Esophagus (tissue), 2 donors: ENCODE data around the gene SMIM31. TPM values are rescaled to one million over a fixed set of nuclear protein-coding genes. Genes with fewer than 3 reads are reported as not detected.

Experiments
- H3K27ac ChIP-seq, 2 donors: one replicate each; pipeline ENCODE4 v1.5.1; 2013; ENCODE audit warnings: low read depth in 2 of 2, mild to moderate bottlenecking in 2 of 2, inconsistent platforms in 1 of 2, low read length in 1 of 2, moderate library complexity in 1 of 2
- H3K27me3 ChIP-seq, 2 donors: one replicate each; pipeline ENCODE4 v1.6.1; 2013; ENCODE audit warnings: low read length in 2 of 2, control low read depth in 1 of 2, mild to moderate bottlenecking in 1 of 2; ENCODE audit not compliant: insufficient read depth in 2 of 2, control insufficient read depth in 1 of 2
- H3K36me3 ChIP-seq, 2 donors: one replicate each; pipeline ENCODE4 v1.6.1; 2013; ENCODE audit warnings: low read length in 1 of 2; ENCODE audit not compliant: control insufficient read depth in 2 of 2, insufficient read depth in 2 of 2
- H3K4me1 ChIP-seq, 2 donors: one replicate each; pipeline ENCODE4 v1.6.1; 2013; ENCODE audit warnings: low read length in 1 of 2; ENCODE audit not compliant: control insufficient read depth in 2 of 2, insufficient read depth in 2 of 2
- H3K4me3 ChIP-seq, 2 donors: one replicate each; pipeline ENCODE4 v1.5.1; 2013; ENCODE audit warnings: low read length in 2 of 2, mild to moderate bottlenecking in 2 of 2, low read depth in 1 of 2, moderate library complexity in 1 of 2
- H3K9me3 ChIP-seq, 2 donors: one replicate each; pipeline ENCODE4 v1.6.1; 2013; ENCODE audit warnings: mild to moderate bottlenecking in 2 of 2, low read depth in 1 of 2, low read length in 1 of 2, moderate library complexity in 1 of 2; ENCODE audit not compliant: control insufficient read depth in 2 of 2, insufficient read depth in 1 of 2
- WGBS, 2 donors: extraction: QIAGEN DNeasy Blood & Tissue Kit; methylation state at CpG; one replicate each; pipeline ENCODE4 v1.1.7; 2013; 5-methylcytosine and 5-hydroxymethylcytosine counted together
- polyA plus RNA-seq, 2 donors: library from polyadenylated mRNA; stranded (reverse); fragments of 200-250 nt; gene quantifications; one replicate each; pipeline ENCODE4 v1.2.3, GENCODE V29; 2013
- donor health status: healthy with polysubstance abuse.
- donor health status: Bipolar disorder and iron deficiency.

The SMIM31 gene
- polyA plus RNA-seq, 2 donors, result not detected

DNA sequence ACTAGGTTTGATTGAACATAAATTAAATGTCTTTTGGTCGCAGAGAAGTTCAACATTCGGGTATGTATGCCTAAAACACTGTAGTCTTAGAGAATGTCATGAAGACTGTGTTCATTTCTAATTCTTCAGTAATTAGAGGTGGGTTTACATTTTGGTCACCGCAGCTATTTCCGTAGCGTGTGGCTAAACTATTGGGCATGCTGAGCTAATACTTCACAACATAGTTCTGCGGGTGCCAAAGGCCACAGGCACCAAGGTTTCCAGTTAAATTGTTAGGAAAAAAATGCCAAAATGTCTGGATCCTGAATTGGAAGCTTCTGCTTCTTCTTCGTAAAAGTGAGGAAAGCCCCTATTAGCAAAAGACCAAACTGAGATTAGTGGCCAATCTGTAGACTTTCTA is 25.1 kb downstream of the SMIM31 start:
- no peaks in the 10 kb centered on the region for H3K36me3 ChIP-seq
- no peaks in the 10 kb centered on the region for H3K4me1 ChIP-seq
- H3K4me3 ChIP-seq, result no peak overlapping the region
- H3K9me3 ChIP-seq, result no peaks in the 10 kb centered on the region
- H3K27ac ChIP-seq, result no peak overlapping the region
- no peaks in the 10 kb centered on the region for H3K27me3 ChIP-seq
- WGBS, 2 donors, result 90 to 92% methylated on average over 7 of the region's 7 CpGs

DNA sequence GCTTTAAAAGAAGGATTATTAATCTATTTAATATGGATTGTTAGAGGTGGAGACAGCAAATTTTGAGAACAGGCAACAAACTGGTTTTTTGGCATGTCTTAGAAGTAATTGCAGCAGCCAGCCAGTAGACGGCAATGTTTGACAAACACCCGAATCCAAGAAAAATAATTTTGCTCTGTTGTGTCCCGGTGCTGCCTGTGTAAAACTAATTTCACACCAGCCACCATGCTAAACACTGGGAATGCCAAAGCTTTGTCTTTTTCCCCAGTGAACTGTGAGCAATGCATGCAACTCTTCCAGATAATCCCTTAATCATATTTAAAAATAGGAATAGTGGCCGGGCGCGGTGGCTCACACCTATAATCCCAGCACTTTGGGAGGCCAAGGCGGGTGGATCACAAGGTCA is 25.9 kb downstream of the SMIM31 start:
- WGBS, 2 donors, result 52 to 53% methylated on average over 7 of the region's 7 CpGs
- H3K27me3 ChIP-seq, result no peaks in the 10 kb centered on the region
- H3K9me3 ChIP-seq, result no peaks in the 10 kb centered on the region
- H3K27ac ChIP-seq, result no peak overlapping the region
- no peaks in the 10 kb centered on the region for H3K36me3 ChIP-seq
- H3K4me3 ChIP-seq, result no peak overlapping the region
- H3K4me1 ChIP-seq, result no peaks in the 10 kb centered on the region

DNA sequence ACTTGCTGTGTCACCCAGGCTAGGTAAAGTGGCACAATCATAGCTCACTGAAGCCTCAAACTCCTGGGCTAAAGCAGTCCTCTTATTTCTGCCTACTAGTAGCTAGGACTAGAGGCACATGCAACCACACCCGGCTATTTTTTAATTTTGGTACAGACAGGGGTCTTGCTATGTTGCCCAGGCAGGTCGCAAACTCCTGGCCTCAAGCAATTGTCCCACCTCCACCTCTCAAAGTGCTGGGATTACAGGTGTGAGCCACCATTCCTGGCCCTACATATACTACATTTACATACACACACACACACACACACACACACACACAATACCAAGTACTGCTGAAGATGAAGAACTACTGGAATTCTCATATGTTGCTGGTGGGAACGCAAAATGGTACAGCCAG is 26.9 kb downstream of the SMIM31 start:
- no peak overlapping the region for H3K27ac ChIP-seq
- WGBS, 2 donors, result 92 to 94% methylated on average over 3 of the region's 3 CpGs
- no peaks in the 10 kb centered on the region for H3K36me3 ChIP-seq
- H3K4me1 ChIP-seq, result no peaks in the 10 kb centered on the region
- no peak overlapping the region for H3K4me3 ChIP-seq
- H3K27me3 ChIP-seq, result no peaks in the 10 kb centered on the region
- no peaks in the 10 kb centered on the region for H3K9me3 ChIP-seq

DNA sequence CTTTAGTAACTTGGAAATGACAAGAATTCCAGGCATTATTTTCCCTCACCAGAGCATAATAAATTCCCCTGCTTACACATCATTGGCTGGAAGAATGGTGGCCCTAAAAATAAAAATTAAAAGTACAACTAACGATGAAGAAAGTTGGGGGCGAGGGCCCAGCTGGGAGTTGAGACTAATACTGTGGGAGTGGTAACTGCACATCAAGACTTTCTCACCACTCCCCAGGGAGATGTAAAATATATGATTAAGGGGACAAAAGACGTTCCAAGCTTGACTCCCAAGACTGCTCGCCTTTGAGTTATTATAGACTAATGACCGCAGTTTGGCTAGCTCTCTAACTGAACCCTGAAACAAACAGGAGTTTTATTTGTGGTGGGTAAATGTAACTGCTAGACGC is 30.0 kb downstream of the SMIM31 start:
- H3K27ac ChIP-seq, result no peak overlapping the region
- H3K27me3 ChIP-seq, result no peaks in the 10 kb centered on the region
- 72 to 77% methylated on average over 6 of the region's 6 CpGs for WGBS, 2 donors
- no peaks in the 10 kb centered on the region for H3K36me3 ChIP-seq
- H3K4me3 ChIP-seq, result no peak overlapping the region
- H3K9me3 ChIP-seq, result no peaks in the 10 kb centered on the region
- H3K4me1 ChIP-seq, result no peaks in the 10 kb centered on the region

DNA sequence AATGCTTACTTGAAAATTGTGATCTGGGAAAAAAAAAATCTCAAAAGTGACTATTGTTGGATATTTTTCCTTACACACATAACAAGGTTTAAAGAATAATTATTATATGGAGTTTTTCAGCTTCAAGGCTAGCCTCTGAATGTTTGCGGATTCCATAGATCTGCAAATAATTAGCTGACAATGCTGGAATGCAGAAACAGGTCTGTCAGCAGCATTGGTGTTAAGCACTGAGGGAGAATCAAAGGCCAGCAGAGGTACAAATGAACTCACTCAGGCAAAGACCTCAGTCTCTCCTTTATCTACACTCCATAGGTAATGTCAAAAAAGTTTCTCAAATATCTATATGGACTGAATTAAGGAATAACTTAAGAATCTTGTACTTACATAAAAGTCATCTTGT is 35.1 kb downstream of the SMIM31 start:
- H3K27me3 ChIP-seq, result no peaks in the 10 kb centered on the region

DNA sequence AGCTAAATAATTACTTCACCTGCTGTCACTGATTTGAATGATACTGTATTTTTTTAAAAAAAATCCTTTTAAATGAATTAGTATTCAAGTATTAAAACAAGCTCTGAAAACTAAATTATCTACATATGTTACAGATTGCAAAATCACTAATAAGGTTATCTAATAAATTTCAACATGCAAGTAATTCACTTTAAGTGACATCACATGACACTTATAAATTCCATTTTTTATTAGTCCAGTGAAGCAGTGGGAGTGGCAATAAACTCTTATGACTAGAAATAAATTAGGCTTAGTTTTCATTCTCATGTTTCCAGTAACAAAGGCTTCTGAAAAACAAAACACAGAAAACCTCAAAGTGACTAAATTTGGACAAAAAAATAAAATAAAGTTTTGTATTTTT is 36.3 kb downstream of the SMIM31 start:
- Histone ChIP-seq H3K27ac (no peak overlapping the region), H3K4me3 (no peak overlapping the region), H3K36me3 (no peaks in the 10 kb centered on the region), H3K27me3 (no peaks in the 10 kb centered on the region), H3K4me1 (no peaks in the 10 kb centered on the region), H3K9me3 (no peaks in the 10 kb centered on the region)

More for the DNA sequence above, 35.1 kb downstream of the SMIM31 start:
- WGBS, 2 donors, result 89 to 92% methylated on average over 1 of the region's 1 CpG
- Histone ChIP-seq H3K9me3 (no peaks in the 10 kb centered on the region), H3K4me1 (no peaks in the 10 kb centered on the region), H3K4me3 (no peak overlapping the region), H3K27ac (no peak overlapping the region), H3K36me3 (no peaks in the 10 kb centered on the region)

DNA sequence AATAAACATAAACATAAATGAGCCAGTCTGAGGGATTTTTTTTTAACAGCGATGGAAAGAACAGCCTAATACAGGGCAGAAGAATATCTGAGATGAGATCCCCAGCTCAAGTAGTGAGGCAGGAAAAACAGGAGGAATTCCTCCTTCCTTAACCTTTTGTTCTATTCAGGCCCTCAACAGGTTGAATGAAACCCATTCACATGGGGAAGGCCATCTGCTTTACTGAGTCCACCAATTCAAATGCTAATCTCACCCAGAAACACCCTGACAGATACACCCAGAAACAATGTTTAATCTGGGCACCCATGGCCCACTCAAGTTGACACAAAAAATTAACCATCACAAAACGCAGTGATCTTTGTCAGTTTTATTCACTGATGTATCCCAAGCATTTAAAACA is 45.5 kb downstream of the SMIM31 start:
- Histone ChIP-seq H3K27ac (no peak overlapping the region), H3K4me3 (no peak overlapping the region), H3K9me3 (no peaks in the 10 kb centered on the region), H3K36me3 (no peaks in the 10 kb centered on the region), H3K4me1 (no peaks in the 10 kb centered on the region), H3K27me3 (no peaks in the 10 kb centered on the region)
- 60 to 65% methylated on average over 2 of the region's 2 CpGs for WGBS, 2 donors

DNA sequence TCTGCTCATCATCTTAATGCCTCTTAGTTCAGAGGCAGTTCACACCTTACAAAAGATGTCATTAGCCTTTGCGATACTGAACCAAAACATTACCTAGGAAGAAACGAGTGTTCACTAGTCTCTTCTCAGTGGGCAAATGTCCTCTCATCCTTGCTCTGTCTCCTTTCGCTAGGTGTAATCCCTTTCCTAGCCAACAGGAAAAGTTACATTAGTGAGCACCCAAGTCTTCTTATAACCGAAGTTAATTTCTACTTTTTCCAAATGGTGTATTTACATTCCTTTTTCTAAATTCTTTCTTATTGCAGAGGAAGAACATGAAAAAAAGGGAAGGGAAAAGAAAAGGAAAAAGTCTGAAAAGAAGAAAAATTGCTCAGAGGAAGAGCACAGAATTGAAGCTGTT is 46.9 kb downstream of the SMIM31 start:
- Histone ChIP-seq H3K4me3 (no peak overlapping the region), H3K4me1 (no peaks in the 10 kb centered on the region)

DNA sequence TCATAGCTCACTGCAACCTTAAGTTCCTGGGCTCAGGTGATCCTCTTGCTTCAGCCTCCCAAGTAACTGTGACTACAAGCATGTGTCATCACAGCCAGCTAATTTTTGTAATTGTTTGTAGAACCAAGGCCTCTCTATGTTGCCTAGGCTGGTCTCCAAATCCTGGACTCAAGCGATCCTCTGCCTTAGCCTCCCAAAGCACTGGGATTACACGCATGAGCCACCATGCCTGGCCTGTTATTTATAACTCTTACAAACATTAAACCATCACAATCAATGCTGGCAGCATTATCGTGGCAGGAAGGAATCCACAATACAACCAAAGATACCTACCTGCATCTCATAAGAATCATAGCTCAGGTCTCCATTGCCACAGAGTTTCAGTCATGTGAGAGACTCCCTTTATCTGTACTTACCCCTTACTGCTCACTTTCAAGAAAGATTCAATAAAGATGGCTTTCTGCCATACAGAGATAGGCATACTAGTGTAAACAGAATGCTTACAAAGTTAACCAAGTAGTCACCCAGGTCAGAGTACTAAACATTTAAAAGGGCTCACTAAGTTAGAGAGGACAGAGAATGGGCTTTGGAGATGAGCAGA is 48.5 kb downstream of the SMIM31 start:
- H3K27ac ChIP-seq, result no peak overlapping the region
- H3K27me3 ChIP-seq, result no peaks in the 10 kb centered on the region
- H3K4me1 ChIP-seq, result no peaks in the 10 kb centered on the region
- H3K36me3 ChIP-seq, result no peaks in the 10 kb centered on the region
- WGBS, 2 donors, result 58 to 67% methylated on average over 3 of the region's 3 CpGs
- H3K9me3 ChIP-seq, result no peaks in the 10 kb centered on the region
- no peak overlapping the region for H3K4me3 ChIP-seq

More for the DNA sequence above, 46.9 kb downstream of the SMIM31 start:
- no peaks in the 10 kb centered on the region for H3K36me3 ChIP-seq
- no peak overlapping the region for H3K27ac ChIP-seq
- no peaks in the 10 kb centered on the region for H3K27me3 ChIP-seq
- no peaks in the 10 kb centered on the region for H3K9me3 ChIP-seq
- WGBS, 2 donors, result 82 to 86% methylated on average over 4 of the region's 4 CpGs

DNA sequence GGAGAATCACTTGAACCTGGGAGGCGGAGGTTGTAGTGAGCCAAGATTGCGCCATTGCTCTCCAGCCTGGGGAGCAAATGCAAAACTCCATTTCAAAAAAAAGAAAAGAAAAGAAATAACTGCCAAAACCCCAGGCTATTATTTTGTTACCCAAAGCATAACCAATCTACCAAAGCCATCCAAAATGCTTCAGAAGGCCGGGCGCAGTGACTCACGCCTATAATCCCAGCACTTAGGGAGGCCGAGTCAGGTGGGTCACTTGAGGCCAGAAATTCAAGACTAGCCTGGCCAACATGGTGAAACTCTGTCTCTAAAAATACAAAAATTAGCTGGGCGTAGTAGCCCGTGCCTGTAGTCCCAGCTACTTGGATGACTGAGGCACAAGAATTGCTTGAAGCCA is 49.8 kb downstream of the SMIM31 start:
- no peaks in the 10 kb centered on the region for H3K27me3 ChIP-seq
- no peaks in the 10 kb centered on the region for H3K9me3 ChIP-seq
- no peak overlapping the region for H3K4me3 ChIP-seq
- no peak overlapping the region for H3K27ac ChIP-seq
- H3K36me3 ChIP-seq, result no peaks in the 10 kb centered on the region
- WGBS, 2 donors, result 69 to 81% methylated on average over 8 of the region's 8 CpGs
- H3K4me1 ChIP-seq, result no peaks in the 10 kb centered on the region
